MM.1S (cell line): ENCODE data around the gene LCA5L.

Experiments
- CTCF ChIP-seq: fragments of 300-600 bp; sonication (generic); IDR thresholded peaks from 2 replicates; pipeline ENCODE4 v1.5.1; 2016; ENCODE audit warnings: antibody characterized with exemption, low read length, mixed read lengths
- EZH2 ChIP-seq: fragments of 300-600 bp; sonication (generic); optimal IDR thresholded peaks from 2 replicates; pipeline ENCODE3; 2017; ENCODE audit warnings: low read depth, mild to moderate bottlenecking, antibody characterized with exemption, low read length, mixed read lengths

- TF ChIP-seq CTCF, result no peak
- no peak for TF ChIP-seq EZH2
Observed at GRCh38 chr21:39406065-39406464, 39.5 kb downstream of the LCA5L start.
